Neural progenitor cell (in vitro differentiated cells): Measurements from ENCODE around the gene MYO1C.

Experiments
- CTCF ChIP-seq: fragments of 200-600 bp; sonication (generic); IDR thresholded peaks from 2 replicates; pipeline ENCODE4 v1.5.1; 2017; ENCODE audit warnings: antibody characterized with exemption, mild to moderate bottlenecking
- EZH2 ChIP-seq: fragments of 200-600 bp; sonication (generic); IDR thresholded peaks from 2 replicates; pipeline ENCODE4 v1.6.1; 2017; ENCODE audit warnings: antibody characterized with exemption, mild to moderate bottlenecking, moderate library complexity
- EZH2phosphoT487 ChIP-seq: fragments of 200-600 bp; sonication (generic); IDR thresholded peaks from 2 replicates; pipeline ENCODE4 v1.6.1; 2017; ENCODE audit warnings: antibody characterized with exemption

GRCh38 chr17:1440921-1441320 lies 51.6 kb downstream of the MYO1C start:
- TF ChIP-seq EZH2 = no peak
- no peak for TF ChIP-seq CTCF
- no peak for TF ChIP-seq EZH2phosphoT487
